ENCODE results near the gene GLS.
A peak's percentile ranks its signal among the peaks of the same experiment; 100 is the strongest.

The GLS gene

DNA sequence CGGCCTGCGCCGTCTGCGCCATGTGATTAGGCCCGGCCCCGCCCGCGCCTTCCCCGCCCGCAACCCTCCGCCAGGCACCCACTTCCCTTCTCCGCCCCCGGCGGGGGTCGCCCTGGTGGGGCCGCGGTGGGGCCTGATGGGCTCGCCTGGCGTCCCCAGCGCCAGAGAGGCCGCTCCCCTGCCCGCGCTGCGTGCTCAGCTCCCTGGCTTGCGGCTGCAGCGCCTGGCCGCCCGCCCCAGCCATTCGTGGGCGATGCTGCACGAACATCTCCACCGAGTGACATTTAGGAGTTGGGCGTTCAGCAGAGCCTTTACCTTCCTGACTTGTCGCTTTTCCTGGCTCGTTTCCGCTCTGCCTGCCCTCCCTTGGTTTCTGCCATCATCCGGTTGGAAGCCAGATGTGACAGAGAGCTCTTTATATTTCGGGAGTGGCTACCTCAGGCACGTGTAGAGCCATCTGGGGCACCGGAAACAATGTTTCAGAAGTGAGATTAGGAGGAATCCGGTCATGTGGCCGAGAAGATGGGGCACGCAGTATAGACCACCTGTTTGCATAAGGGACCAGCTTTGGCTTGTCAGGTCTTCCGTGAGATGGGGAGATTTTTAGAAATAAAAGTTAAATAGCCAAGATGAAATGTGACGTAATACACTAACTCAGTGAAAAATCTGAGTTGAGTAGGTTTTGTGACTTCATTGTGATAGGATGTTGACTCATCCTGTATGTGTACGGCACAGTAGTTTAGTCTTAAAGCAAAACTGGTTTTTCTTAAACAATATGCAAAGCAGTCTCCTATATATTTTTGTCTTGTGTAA, 1.2 kb downstream of the GLS start (continued):
- TF ChIP-seq ZNF624 (tag by site-specific recombination; IDR thresholded peaks at IDR 0.05) = no peak
- TF ChIP-seq, protein P1, sequence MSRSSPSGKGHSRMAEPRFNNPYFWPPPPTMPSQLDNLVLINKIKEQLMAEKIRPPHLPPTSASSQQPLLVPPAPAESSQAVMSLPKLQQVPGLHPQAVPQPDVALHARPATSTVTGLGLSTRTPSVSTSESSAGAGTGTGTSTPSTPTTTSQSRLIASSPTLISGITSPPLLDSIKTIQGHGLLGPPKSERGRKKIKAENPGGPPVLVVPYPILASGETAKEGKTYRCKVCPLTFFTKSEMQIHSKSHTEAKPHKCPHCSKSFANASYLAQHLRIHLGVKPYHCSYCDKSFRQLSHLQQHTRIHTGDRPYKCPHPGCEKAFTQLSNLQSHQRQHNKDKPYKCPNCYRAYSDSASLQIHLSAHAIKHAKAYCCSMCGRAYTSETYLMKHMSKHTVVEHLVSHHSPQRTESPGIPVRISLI (tag by site-specific recombination; IDR thresholded peaks at IDR 0.05) = no peak
- TF ChIP-seq ZNF335 (tag by site-specific recombination; conservative IDR thresholded peaks at IDR 0.05) = peak; percentile 93
- TF ChIP-seq ZNF433 (tag by site-specific recombination; IDR thresholded peaks at IDR 0.05; ENCODE audit: low read depth) = no peak
- no peak for TF ChIP-seq ZNF19 (tag by site-specific recombination; IDR thresholded peaks at IDR 0.05; ENCODE audit: low read depth)
- no peak for TF ChIP-seq ZNF654 (tag by site-specific recombination; IDR thresholded peaks at IDR 0.05; ENCODE audit: low read depth)
- TF ChIP-seq ZNF155 (tag by site-specific recombination; IDR thresholded peaks at IDR 0.05) = no peak
- no peak for TF ChIP-seq ZNF239 (tag by site-specific recombination; IDR thresholded peaks at IDR 0.05)
- no peak for TF ChIP-seq ZNF169 (tag by site-specific recombination; IDR thresholded peaks at IDR 0.05)
- peak; percentile 30; the same call in 1 of the 2 replicates for TF ChIP-seq ZXDB (tag by site-specific recombination; IDR thresholded peaks at IDR 0.05)
- TF ChIP-seq ZNF76 (tag by site-specific recombination; IDR thresholded peaks at IDR 0.05; ENCODE audit: borderline replicate concordance, low read depth) = peak; percentile 21; the same call in 1 of the 2 replicates
- TF ChIP-seq, protein P2, sequence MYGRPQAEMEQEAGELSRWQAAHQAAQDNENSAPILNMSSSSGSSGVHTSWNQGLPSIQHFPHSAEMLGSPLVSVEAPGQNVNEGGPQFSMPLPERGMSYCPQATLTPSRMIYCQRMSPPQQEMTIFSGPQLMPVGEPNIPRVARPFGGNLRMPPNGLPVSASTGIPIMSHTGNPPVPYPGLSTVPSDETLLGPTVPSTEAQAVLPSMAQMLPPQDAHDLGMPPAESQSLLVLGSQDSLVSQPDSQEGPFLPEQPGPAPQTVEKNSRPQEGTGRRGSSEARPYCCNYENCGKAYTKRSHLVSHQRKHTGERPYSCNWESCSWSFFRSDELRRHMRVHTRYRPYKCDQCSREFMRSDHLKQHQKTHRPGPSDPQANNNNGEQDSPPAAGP (tag by site-specific recombination; IDR thresholded peaks at IDR 0.05) = no peak
- TF ChIP-seq PRDM1 (tag by site-specific recombination; IDR thresholded peaks at IDR 0.05) = no peak
- no peak for TF ChIP-seq ZNF707 (tag by site-specific recombination; IDR thresholded peaks at IDR 0.05)
- no peak for TF ChIP-seq ZNF747 (tag by site-specific recombination; IDR thresholded peaks at IDR 0.05)
- no peak for TF ChIP-seq ZNF529 (tag by site-specific recombination; IDR thresholded peaks at IDR 0.05; ENCODE audit: insufficient replicate concordance)
- no peak for TF ChIP-seq SP3 (tag by site-specific recombination; IDR thresholded peaks at IDR 0.05)
- TF ChIP-seq ZNF174 (tag by site-specific recombination; IDR thresholded peaks at IDR 0.05) = no peak
- TF ChIP-seq, protein P3, sequence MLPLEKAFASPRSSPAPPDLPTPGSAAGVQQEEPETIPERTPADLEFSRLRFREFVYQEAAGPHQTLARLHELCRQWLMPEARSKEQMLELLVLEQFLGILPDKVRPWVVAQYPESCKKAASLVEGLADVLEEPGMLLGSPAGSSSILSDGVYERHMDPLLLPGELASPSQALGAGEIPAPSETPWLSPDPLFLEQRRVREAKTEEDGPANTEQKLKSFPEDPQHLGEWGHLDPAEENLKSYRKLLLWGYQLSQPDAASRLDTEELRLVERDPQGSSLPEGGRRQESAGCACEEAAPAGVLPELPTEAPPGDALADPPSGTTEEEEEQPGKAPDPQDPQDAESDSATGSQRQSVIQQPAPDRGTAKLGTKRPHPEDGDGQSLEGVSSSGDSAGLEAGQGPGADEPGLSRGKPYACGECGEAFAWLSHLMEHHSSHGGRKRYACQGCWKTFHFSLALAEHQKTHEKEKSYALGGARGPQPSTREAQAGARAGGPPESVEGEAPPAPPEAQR (tag by site-specific recombination; IDR thresholded peaks at IDR 0.05) = no peak
- TF ChIP-seq ZNF501 (tag by site-specific recombination; IDR thresholded peaks at IDR 0.05) = no peak; the same call in 1 of the 2 replicates
- no peak for TF ChIP-seq ZNF292 (tag by site-specific recombination; IDR thresholded peaks at IDR 0.05; ENCODE audit: borderline replicate concordance, low read depth)
- 0 out of 2 replicates have a peak, but pooled peaks have one; percentile 49 for TF ChIP-seq ZFP37 (tag by site-specific recombination; IDR thresholded peaks at IDR 0.05)
- no peak for TF ChIP-seq ZNF792 (tag by site-specific recombination; IDR thresholded peaks at IDR 0.05)
- no peak for TF ChIP-seq ZNF112 (tag by site-specific recombination; IDR thresholded peaks at IDR 0.05)
- peak; percentile 93 for TF ChIP-seq ZFHX2 (tag by site-specific recombination; conservative IDR thresholded peaks at IDR 0.05)
- peak; percentile 36; the same call in 1 of the 2 replicates for TF ChIP-seq MYNN (tag by site-specific recombination; IDR thresholded peaks at IDR 0.05; ENCODE audit: borderline replicate concordance)
- TF ChIP-seq, protein P4, sequence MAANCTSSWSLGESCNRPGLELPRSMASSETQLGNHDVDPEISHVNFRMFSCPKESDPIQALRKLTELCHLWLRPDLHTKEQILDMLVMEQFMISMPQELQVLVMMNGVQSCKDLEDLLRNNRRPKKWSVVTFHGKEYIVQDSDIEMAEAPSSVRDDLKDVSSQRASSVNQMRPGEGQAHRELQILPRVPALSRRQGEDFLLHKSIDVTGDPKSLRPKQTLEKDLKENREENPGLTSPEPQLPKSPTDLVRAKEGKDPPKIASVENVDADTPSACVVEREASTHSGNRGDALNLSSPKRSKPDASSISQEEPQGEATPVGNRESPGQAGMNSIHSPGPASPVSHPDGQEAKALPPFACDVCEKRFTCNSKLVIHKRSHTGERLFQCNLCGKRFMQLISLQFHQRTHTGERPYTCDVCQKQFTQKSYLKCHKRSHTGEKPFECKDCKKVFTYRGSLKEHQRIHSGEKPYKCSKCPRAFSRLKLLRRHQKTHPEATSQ (tag by site-specific recombination; IDR thresholded peaks at IDR 0.05) = no peak
- no peak for TF ChIP-seq ZNF837 (tag by site-specific recombination; IDR thresholded peaks at IDR 0.05)
- no peak for TF ChIP-seq ZNF146 (tag by site-specific recombination; IDR thresholded peaks at IDR 0.05)
- TF ChIP-seq ZNF560 (tag by site-specific recombination; IDR thresholded peaks at IDR 0.05; ENCODE audit: borderline replicate concordance) = no peak
- no peak for TF ChIP-seq ZNF670 (tag by site-specific recombination; IDR thresholded peaks at IDR 0.05; ENCODE audit: low read depth)
- TF ChIP-seq ZNF555 (tag by site-specific recombination; conservative IDR thresholded peaks at IDR 0.05) = no peak
- TF ChIP-seq ZNF610 (tag by site-specific recombination; IDR thresholded peaks at IDR 0.05; ENCODE audit: borderline replicate concordance) = no peak
- TF ChIP-seq SP2 (tag by site-specific recombination; IDR thresholded peaks at IDR 0.05) = peak; percentile 74
- TF ChIP-seq ZNF510 (tag by site-specific recombination; IDR thresholded peaks at IDR 0.05; ENCODE audit: insufficient replicate concordance) = no peak
- TF ChIP-seq ZNF544 (tag by site-specific recombination; IDR thresholded peaks at IDR 0.05) = no peak
- TF ChIP-seq ZSCAN23 (tag by site-specific recombination; IDR thresholded peaks at IDR 0.05) = no peak
- peak; percentile 49 for TF ChIP-seq ZNF394 (tag by site-specific recombination; IDR thresholded peaks at IDR 0.05; ENCODE audit: borderline replicate concordance)

Measured in HEK293 (cell line).